SK-N-SH treated with all-trans-retinoic acid at 6 μM for 48 hours (cell line): ENCODE measurements around the gene KRT76.

Source experiments
- ATAC-seq: fragments of 200-7000 bp; cut with Tn5 transposase; 3 replicates; pipeline ENCODE4 v1.9.1; 2020; ENCODE audit warnings: mild to moderate bottlenecking, moderate library complexity
- BACH2 ChIP-seq: fragments of 250-450 bp; sonication (Bioruptor Pico); IDR thresholded peaks from 2 replicates; pipeline ENCODE4 v1.9.0; 2021; ENCODE audit warnings: mild to moderate bottlenecking, borderline replicate concordance
- CSDC2 ChIP-seq: fragments of 250-450 bp; sonication (Bioruptor Pico); IDR thresholded peaks from 2 replicates; pipeline ENCODE4 v1.5.0; 2020; ENCODE audit warnings: mild to moderate bottlenecking, moderate library complexity
- ESRRG ChIP-seq: fragments of 250-450 bp; sonication (Bioruptor Pico); IDR thresholded peaks from 2 replicates; pipeline ENCODE4 v1.6.1; 2021; ENCODE audit warnings: mild to moderate bottlenecking
- GLIS3 ChIP-seq: fragments of 250-450 bp; sonication (Bioruptor Pico); IDR thresholded peaks from 2 replicates; pipeline ENCODE4 v1.5.0; 2020; ENCODE audit warnings: mild to moderate bottlenecking, moderate library complexity
- ISL1 ChIP-seq: fragments of 250-450 bp; sonication (Bioruptor Pico); IDR thresholded peaks from 2 replicates; pipeline ENCODE4 v2.1.2; 2022; ENCODE audit warnings: mild to moderate bottlenecking, moderate library complexity
- OSR1 ChIP-seq: fragments of 250-450 bp; sonication (Bioruptor Pico); IDR thresholded peaks from 2 replicates; pipeline ENCODE4 v1.8.0; 2022; ENCODE audit warnings: moderate library complexity, mild to moderate bottlenecking, inconsistent platforms
- PPARA ChIP-seq: fragments of 250-450 bp; sonication (Bioruptor Pico); IDR thresholded peaks from 2 replicates; pipeline ENCODE4 v1.5.0; 2020; ENCODE audit warnings: mild to moderate bottlenecking, borderline replicate concordance
- RARB ChIP-seq: fragments of 250-450 bp; sonication (Bioruptor Pico); IDR thresholded peaks from 2 replicates; pipeline ENCODE4 v1.8.0; 2021; ENCODE audit warnings: mild to moderate bottlenecking, moderate library complexity
- SNAI2 ChIP-seq: fragments of 250-450 bp; sonication (Bioruptor Pico); IDR thresholded peaks from 2 replicates; pipeline ENCODE4 v1.5.0; 2020; ENCODE audit warnings: mild to moderate bottlenecking, moderate library complexity
- TCF4 ChIP-seq: fragments of 250-450 bp; sonication (Bioruptor Pico); IDR thresholded peaks from 2 replicates; pipeline ENCODE4 v1.8.0; 2021; ENCODE audit warnings: mild to moderate bottlenecking, moderate library complexity, borderline replicate concordance
- TOX ChIP-seq: fragments of 250-450 bp; sonication (Bioruptor Pico); IDR thresholded peaks from 2 replicates; pipeline ENCODE4 v1.8.0; 2021; ENCODE audit warnings: mild to moderate bottlenecking, moderate library complexity, borderline replicate concordance
- ZC3H10 ChIP-seq: fragments of 250-450 bp; sonication (Bioruptor Pico); IDR thresholded peaks from 2 replicates; pipeline ENCODE4 v1.5.1; 2021; ENCODE audit warnings: mild to moderate bottlenecking, moderate library complexity
- ZFP3 ChIP-seq: fragments of 250-450 bp; sonication (Bioruptor Pico); IDR thresholded peaks from 2 replicates; pipeline ENCODE4 v1.5.0; 2020; ENCODE audit warnings: mild to moderate bottlenecking, moderate library complexity
- ZFP30 ChIP-seq: fragments of 450-650 bp; formaldehyde crosslinking; IDR thresholded peaks from 2 replicates; pipeline ENCODE4 v1.5.0; 2022; ENCODE audit warnings: mild to moderate bottlenecking, moderate library complexity
- ZNF565 ChIP-seq: fragments of 450-650 bp; formaldehyde crosslinking; conservative IDR thresholded peaks from 2 replicates; pipeline ENCODE4 v1.5.0; 2020; ENCODE audit warnings: low read depth, mild to moderate bottlenecking, moderate library complexity
- ZNF70 ChIP-seq: fragments of 450-650 bp; formaldehyde crosslinking; IDR thresholded peaks from 2 replicates; pipeline ENCODE4 v1.5.0; 2020; ENCODE audit warnings: mild to moderate bottlenecking, moderate library complexity
- ZNF8 ChIP-seq: fragments of 450-650 bp; formaldehyde crosslinking; IDR thresholded peaks from 2 replicates; pipeline ENCODE4 v1.5.0; 2020; ENCODE audit warnings: mild to moderate bottlenecking, moderate library complexity
- TF ChIP-seq, protein P1 (sequence below): fragments of 250-450 bp; sonication (Bioruptor Pico); IDR thresholded peaks from 2 replicates; pipeline ENCODE4 v1.5.0; 2020; ENCODE audit warnings: mild to moderate bottlenecking, moderate library complexity
- TF ChIP-seq, protein P2 (sequence below): fragments of 250-450 bp; sonication (Bioruptor Pico); IDR thresholded peaks from 2 replicates; pipeline ENCODE4 v1.8.0; 2021; ENCODE audit warnings: low read depth, mild to moderate bottlenecking, moderate library complexity, borderline replicate concordance
- TF ChIP-seq, protein P3 (sequence below): fragments of 250-450 bp; sonication (Bioruptor Pico); IDR thresholded peaks from 2 replicates; pipeline ENCODE4 v1.5.1; 2020; ENCODE audit warnings: low read depth, mild to moderate bottlenecking, moderate library complexity
- TF ChIP-seq, protein P4 (sequence below): fragments of 250-450 bp; sonication (Bioruptor Pico); IDR thresholded peaks from 2 replicates; pipeline ENCODE4 v1.5.1; 2021; ENCODE audit warnings: mild to moderate bottlenecking, moderate library complexity
- TF ChIP-seq, protein P5 (sequence below): fragments of 250-450 bp; sonication (Bioruptor Pico); IDR thresholded peaks from 2 replicates; pipeline ENCODE4 v1.8.0; 2020; ENCODE audit warnings: mild to moderate bottlenecking, moderate library complexity, borderline replicate concordance

Gene KRT76

DNA sequence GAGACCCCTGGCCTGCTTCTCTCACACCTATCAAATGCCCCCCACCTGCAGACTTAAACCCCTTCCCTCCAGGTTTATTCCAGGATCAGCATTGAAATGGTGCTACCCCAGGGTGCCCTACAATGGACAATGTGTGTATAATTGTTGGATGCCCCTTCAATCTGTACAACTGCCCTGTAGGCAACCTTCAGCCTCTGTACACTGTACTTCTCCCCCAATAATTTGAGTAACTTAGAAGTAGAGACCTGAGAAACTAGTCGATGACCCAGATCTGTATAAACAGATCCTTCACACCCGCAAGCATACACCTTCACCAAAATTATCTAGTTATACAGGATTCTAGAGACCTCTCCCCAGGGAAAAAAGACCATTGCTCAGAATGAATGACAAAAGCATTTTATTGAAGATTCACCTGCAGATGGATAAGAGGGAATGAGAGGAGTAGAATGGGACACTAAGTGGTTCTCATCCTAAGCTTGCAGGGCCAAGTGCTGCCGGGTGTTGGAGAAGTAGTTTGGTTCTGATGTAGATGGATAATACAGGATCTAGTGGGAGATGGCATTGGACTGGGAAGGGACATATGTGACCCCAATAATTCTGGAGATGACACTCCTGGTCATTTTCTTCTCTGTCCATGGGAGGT is 29.1 kb upstream of the KRT76 start:
- TF ChIP-seq OSR1 (CRISPR knock-in tag) (no peak), BACH2 (CRISPR knock-in tag) (no peak), SNAI2 (no peak), PPARA (CRISPR knock-in tag) (no peak), TOX (no peak), ISL1 (CRISPR knock-in tag) (no peak), ZNF565 (CRISPR knock-in tag) (no peak), ZNF70 (CRISPR knock-in tag) (no peak), ZFP3 (no peak), ZNF8 (CRISPR knock-in tag) (no peak), TCF4 (CRISPR knock-in tag) (no peak), GLIS3 (CRISPR knock-in tag) (no peak), ZC3H10 (no peak), ZFP30 (CRISPR knock-in tag) (no peak), RARB (CRISPR knock-in tag) (no peak), CSDC2 (CRISPR knock-in tag) (no peak)
- TF ChIP-seq, protein P1, sequence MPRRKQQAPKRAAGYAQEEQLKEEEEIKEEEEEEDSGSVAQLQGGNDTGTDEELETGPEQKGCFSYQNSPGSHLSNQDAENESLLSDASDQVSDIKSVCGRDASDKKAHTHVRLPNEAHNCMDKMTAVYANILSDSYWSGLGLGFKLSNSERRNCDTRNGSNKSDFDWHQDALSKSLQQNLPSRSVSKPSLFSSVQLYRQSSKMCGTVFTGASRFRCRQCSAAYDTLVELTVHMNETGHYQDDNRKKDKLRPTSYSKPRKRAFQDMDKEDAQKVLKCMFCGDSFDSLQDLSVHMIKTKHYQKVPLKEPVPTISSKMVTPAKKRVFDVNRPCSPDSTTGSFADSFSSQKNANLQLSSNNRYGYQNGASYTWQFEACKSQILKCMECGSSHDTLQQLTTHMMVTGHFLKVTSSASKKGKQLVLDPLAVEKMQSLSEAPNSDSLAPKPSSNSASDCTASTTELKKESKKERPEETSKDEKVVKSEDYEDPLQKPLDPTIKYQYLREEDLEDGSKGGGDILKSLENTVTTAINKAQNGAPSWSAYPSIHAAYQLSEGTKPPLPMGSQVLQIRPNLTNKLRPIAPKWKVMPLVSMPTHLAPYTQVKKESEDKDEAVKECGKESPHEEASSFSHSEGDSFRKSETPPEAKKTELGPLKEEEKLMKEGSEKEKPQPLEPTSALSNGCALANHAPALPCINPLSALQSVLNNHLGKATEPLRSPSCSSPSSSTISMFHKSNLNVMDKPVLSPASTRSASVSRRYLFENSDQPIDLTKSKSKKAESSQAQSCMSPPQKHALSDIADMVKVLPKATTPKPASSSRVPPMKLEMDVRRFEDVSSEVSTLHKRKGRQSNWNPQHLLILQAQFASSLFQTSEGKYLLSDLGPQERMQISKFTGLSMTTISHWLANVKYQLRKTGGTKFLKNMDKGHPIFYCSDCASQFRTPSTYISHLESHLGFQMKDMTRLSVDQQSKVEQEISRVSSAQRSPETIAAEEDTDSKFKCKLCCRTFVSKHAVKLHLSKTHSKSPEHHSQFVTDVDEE (CRISPR knock-in tag) = no peak
- TF ChIP-seq, protein P2, sequence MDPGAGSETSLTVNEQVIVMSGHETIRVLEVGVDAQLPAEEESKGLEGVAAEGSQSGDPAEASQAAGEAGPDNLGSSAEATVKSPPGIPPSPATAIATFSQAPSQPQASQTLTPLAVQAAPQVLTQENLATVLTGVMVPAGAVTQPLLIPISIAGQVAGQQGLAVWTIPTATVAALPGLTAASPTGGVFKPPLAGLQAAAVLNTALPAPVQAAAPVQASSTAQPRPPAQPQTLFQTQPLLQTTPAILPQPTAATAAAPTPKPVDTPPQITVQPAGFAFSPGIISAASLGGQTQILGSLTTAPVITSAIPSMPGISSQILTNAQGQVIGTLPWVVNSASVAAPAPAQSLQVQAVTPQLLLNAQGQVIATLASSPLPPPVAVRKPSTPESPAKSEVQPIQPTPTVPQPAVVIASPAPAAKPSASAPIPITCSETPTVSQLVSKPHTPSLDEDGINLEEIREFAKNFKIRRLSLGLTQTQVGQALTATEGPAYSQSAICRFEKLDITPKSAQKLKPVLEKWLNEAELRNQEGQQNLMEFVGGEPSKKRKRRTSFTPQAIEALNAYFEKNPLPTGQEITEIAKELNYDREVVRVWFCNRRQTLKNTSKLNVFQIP = no peak
- TF ChIP-seq, protein P3, sequence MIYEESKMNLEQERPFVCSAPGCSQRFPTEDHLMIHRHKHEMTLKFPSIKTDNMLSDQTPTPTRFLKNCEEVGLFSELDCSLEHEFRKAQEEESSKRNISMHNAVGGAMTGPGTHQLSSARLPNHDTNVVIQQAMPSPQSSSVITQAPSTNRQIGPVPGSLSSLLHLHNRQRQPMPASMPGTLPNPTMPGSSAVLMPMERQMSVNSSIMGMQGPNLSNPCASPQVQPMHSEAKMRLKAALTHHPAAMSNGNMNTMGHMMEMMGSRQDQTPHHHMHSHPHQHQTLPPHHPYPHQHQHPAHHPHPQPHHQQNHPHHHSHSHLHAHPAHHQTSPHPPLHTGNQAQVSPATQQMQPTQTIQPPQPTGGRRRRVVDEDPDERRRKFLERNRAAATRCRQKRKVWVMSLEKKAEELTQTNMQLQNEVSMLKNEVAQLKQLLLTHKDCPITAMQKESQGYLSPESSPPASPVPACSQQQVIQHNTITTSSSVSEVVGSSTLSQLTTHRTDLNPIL (CRISPR knock-in tag) = no peak
- TF ChIP-seq, protein P4, sequence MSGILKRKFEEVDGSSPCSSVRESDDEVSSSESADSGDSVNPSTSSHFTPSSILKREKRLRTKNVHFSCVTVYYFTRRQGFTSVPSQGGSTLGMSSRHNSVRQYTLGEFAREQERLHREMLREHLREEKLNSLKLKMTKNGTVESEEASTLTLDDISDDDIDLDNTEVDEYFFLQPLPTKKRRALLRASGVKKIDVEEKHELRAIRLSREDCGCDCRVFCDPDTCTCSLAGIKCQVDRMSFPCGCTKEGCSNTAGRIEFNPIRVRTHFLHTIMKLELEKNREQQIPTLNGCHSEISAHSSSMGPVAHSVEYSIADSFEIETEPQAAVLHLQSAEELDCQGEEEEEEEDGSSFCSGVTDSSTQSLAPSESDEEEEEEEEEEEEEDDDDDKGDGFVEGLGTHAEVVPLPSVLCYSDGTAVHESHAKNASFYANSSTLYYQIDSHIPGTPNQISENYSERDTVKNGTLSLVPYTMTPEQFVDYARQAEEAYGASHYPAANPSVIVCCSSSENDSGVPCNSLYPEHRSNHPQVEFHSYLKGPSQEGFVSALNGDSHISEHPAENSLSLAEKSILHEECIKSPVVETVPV (CRISPR knock-in tag) = no peak
- ATAC-seq = no peak

DNA sequence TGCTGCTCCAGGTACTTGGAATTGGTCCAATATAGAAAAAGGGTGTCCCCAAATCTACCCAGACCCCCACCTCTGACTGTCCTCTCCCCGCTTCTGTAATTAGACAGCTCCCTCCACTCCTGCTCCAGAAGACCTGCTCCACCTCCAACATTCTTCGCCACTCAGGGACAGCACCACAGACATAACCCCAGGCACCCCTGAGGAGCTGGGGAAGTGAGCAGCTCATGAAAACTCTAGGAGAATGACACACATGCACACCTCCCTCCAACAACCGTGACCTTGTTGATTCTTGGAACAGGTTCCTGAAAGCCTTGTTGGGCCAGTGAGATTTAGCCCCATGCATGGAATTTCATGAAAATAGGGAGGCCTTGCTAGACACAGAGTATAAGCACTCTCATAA is 28.6 kb upstream of the KRT76 start:
- ATAC-seq = no peak
- TF ChIP-seq, protein P3 (CRISPR knock-in tag) = no peak
- TF ChIP-seq RARB (CRISPR knock-in tag) (no peak), GLIS3 (CRISPR knock-in tag) (no peak), ZC3H10 (no peak), ESRRG (CRISPR knock-in tag) (no peak), ZNF8 (CRISPR knock-in tag) (no peak), TOX (no peak), CSDC2 (CRISPR knock-in tag) (no peak), ZFP30 (CRISPR knock-in tag) (no peak), ZNF565 (CRISPR knock-in tag) (no peak), TCF4 (CRISPR knock-in tag) (no peak)
- TF ChIP-seq, protein P5, sequence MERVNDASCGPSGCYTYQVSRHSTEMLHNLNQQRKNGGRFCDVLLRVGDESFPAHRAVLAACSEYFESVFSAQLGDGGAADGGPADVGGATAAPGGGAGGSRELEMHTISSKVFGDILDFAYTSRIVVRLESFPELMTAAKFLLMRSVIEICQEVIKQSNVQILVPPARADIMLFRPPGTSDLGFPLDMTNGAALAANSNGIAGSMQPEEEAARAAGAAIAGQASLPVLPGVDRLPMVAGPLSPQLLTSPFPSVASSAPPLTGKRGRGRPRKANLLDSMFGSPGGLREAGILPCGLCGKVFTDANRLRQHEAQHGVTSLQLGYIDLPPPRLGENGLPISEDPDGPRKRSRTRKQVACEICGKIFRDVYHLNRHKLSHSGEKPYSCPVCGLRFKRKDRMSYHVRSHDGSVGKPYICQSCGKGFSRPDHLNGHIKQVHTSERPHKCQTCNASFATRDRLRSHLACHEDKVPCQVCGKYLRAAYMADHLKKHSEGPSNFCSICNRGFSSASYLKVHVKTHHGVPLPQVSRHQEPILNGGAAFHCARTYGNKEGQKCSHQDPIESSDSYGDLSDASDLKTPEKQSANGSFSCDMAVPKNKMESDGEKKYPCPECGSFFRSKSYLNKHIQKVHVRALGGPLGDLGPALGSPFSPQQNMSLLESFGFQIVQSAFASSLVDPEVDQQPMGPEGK = no peak
- TF ChIP-seq, protein P1 (CRISPR knock-in tag) = no peak
- TF ChIP-seq, protein P4 (CRISPR knock-in tag) = no peak
